ENCODE measurements around the gene ICA1.

The ICA1 gene

DNA sequence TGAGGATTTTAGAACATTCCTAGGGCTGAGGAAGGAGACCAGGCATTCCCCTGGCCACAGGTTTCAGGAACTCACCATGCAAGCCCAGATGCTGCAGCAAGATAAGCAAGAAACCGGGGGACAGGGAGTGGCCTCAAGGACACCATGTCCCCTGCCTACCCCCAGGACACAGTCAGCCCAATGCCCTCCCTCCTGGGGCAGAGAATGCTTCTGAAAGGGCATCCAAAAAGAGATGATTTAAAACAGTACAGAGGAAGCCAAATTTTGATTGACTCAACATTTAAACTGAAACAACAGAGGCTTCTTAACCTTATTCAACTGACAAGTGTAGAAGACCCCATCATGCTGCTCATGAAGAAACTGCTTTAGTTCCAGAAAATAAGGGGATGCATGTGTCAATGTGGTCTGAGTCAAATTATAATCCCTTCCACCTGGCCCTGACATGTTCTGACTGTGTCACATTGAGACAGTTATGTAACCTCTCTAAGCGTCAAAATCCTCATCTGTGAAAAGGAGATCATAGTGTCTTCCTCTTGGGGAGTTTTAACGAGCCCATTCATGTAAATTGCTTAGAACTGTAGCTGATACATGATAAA, 60.0 kb downstream of the ICA1 start:
- DNase-seq (ENCODE audit: low spot score), result no peak
- FAIRE-seq, result no peak

DNA sequence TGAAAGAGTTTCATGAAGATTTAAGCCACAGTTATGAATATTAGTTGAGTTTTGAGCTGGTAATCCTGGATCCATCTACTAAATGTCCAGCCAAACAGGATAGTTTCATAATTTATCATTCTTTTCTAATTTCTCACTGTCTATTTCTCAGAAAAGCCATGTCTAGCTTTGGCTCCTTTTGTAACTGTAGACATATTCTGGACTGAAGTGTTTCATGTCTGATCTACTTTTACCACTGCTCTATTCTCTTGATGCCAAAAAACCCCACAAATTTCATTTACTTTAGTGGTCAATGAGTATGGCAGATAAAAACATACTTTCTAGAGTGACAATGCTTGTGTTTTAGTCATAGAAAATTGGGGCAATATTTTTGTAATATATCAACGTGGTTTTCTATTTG, 61.2 kb downstream of the ICA1 start:
- FAIRE-seq (peak; percentile 42), DNase-seq (ENCODE audit: low spot score) (no peak)

DNA sequence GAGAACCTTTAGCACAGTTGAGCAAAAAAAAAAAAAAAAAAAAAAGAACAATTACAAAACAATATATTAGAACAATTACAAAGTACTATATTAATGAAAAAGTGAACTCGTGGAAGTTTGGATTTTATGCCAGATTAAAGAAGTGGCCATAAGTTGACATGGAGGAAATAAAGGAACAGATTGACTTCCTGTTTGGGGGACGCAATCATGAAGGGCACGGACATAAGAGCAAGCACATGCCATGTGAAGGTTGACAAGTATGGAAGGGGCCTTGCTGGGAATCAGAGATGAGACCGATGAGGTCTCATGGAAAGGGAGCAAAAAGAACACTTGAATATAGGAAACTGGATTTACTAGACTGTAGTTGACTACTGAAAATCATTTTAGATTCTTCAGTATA, 61.7 kb downstream of the ICA1 start:
- DNase-seq (ENCODE audit: low spot score) (no peak), FAIRE-seq (no peak)

DNA sequence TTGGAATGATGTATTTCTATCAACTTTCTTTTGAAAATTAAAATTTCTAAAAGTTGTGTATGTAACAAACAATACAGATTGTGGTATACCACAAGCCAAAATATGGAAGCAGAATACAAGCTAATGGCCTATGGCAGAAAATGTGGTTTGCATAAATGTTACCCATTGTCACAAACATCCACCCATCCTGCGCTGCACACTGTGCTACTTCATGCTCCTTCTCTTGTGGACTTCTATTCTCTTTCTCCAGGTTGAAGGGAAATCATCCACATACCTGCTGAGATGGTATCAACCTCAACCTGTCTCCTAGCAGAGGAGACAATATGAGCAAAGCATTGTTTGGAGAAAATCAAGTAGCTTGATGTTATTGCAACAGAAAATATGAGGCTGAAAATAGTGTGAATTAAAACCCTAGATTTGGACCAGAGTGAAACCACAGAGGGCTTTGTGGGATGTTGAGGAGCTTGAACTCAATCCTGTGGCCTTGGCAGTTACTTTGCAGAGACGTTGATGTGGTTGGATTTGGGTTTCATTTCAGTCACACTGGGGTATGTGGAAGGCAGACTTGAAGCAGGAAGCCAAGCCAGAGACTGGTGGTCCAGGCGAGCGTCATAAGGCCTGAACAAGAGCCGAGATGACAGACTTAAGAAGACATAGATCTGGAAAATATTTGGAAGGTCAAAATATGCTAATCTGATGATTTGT, 63.8 kb downstream of the ICA1 start:
- FAIRE-seq (no peak), DNase-seq (ENCODE audit: low spot score) (no peak)

DNA sequence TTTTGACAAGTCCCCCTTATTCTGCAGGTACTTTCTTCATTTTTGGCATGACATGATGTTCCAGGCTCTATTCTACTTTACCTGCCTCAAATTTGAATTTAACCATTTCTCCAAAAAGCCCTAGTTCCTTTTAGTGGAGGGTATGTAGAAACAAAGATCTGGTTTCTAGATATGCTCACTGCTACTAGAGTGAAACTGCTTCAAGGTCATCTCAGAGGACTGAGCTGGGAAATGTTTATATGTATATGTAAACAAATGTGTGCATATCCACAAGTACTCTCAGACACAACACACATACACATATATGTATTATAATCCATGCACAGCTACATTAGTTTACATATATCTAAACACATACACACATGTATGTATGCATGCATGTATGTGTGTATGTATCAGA, 69.1 kb downstream of the ICA1 start:
- DNase-seq (ENCODE audit: low spot score) (no peak), FAIRE-seq (peak; percentile 63)

DNA sequence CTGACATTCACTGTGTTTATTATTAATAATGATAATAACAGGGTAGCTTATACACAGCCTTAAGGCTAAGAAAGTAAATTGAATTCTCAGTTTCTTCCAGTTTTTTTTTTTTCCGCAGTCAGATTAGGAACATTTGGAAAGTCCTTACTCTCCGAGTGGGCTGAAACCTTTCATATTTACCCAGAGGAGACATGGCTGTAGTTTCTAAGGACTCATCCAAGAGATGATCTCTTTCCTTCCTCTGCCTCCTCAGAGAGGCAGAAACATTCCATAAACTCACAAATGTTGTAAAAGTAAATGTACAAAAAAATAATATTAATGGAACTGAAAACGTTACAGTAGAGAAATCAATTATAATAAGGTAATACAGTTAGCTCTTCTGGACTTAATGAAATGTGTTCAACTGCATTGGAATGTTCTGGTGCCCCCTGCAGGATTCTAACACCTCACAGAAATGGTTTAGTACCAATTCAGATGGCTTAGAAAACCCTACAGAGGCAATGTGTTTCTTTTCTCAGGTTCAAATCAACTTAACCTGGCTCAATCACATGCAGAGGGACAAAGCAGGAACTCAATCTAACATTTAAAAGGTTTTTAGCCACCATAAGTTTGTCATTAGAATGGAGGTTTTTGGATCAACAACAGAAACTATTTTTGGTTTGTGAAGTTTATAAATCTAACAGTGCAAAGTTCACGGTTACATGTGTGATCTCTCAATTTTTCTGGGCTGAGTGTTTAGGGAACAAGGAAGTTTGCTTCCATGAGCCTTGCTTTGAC, 71.7 kb downstream of the ICA1 start:
- no peak for FAIRE-seq

DNA sequence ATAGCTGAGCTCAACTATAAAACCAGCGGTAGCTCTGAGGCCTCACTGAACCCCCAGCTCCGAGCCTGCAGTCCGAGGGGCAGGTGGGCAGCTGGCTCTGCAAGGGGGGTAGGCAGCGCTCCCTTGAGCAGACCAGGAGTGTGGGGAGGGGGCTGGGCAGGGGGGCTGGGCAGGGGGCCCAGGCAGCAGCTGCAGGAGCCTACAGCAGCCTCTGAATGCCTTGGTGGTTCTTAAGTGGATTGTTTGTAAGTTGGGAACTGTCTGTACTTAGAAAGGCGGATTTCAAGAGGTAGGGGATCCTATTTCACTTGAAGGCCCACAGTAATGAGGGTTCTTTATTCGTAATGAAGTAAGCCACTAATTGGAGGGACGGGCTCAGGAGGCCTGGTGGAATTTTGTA, 72.3 kb downstream of the ICA1 start:
- DNase-seq (ENCODE audit: low spot score) (no peak), FAIRE-seq (no peak)

More for the DNA sequence above, 71.7 kb downstream of the ICA1 start:
- peak; percentile 50 for DNase-seq (ENCODE audit: low spot score)

DNA sequence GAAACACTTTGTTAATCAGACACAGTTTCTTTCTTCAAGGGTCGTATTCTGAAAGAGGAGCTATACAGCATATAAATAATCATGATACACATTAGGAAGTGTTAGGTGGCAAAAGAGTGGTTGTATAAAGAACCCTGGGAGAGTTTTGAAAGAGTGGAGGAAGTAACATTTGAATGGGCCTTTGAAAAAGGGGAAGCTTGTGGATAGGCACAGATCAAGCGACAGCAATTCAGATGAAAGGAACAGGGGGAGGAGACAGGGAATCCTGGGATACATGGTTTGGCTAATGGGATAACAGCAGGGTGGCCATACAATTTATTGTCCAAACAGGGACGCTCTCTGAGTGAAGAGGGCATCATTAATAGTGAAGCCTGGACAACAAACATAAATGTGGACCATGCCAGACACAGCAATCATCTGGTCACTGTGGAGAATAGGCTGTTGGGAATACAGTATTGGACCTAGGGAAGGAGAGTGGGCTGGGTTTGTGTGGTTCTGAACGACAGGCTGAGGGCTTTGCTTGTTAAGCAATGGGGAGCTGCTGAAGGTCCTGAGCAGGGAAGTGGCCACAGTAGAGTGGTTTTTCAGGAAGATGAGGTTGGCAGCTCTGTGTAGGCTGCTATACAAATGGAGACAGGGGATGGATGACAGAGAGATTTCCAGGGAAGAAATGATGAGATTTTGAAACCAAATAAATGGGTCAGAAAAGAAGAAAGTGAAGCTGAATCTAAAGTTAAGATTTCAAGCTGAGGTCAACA, 75.9 kb downstream of the ICA1 start:
- DNase-seq (ENCODE audit: low spot score), result no peak
- peak; percentile 86 for FAIRE-seq

DNA sequence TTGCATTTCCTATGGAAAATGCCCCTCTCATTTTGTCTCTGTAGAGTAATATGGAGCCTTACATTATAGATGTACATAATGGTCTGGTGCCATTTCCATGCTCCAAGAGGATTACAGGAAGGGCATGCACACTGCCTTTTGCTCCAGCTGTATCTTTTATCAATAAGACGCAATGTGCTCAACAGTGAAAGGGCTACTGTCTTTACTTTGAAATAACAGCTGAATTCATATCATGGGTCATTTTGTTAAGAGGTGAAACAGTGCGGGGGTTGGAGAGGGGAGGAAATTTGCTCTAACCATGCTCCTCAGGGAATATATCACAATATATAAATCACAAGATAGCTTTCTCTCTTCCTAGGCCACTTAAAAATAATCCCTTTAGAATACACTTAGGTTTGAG, 77.7 kb downstream of the ICA1 start:
- no peak for DNase-seq (ENCODE audit: low spot score)
- no peak for FAIRE-seq

DNA sequence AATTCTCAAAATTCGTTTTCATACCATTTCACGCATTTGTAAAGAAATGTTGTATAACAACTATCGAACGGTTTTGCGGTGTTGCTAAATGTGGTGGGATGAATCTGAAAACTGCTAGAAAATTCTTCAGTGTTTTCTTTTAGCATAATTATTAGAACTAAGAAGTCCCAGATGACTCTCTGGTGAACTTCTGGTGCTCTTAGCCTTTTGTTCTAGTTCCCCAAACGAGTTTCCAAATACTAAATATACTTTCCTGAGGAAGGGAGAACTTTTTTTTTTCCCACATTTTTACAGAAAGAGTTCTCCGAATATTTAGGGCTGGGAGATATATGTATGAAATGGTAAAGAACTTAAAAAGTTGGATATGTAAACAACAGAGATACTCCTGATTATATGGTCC, 82.5 kb downstream of the ICA1 start:
- FAIRE-seq (no peak), DNase-seq (ENCODE audit: low spot score) (no peak)

DNA sequence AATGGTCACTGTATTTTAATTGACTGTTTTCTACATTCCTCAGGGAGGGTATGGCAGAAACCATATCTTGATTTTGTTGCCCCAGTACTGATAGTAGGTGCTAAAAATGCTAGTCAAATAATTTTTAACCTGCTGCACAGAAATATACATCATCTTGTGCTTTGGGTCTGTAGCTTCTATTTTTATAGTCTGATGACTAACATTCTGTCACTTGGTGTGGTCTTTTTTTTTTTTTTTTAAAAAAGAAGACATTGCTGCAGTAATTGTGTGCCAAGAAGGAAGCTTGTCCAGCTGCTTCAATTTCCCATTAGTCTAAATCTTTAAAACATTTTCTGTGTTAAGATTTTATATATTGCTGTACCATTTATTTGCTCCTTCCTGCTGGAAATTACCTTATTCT, 83.6 kb downstream of the ICA1 start:
- FAIRE-seq, result no peak
- DNase-seq (ENCODE audit: low spot score), result no peak

DNA sequence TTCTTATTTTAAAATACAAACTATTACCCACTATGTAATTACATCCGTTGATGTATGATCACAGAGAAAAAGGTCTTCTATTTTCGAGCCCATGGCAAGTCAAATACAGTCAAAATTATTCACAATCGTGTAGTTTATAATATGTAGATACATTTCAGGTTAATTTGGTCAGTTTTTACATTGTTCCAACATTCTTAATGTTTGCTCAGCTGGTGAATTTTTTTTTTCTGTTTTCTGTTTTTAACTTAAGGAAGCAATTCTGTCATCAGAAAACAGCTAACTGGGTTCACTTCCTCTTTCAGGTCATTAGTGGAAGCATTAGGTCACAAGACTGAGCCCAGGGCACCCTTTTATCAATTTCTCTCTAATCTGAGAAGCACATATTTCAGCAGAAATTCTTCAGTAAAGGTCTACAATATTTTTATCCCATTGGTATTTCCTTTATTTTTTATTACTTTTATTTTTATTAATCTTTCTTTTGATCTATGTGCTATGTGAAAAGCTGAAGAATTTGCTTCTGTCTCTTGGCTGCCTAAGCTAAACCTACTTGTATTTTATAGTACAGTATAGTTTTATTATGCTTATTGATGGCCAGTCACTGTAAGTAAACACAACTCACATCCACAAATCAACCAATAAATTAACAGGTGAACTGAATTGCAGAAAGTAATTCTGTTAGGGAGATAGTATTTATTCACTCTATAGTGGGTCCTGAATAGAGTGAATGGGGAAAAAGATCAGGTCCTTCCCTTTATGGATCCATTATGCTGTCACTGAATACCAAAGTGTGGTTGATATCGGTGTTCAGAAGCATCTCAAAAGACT, 84.6 kb downstream of the ICA1 start:
- no peak for DNase-seq (ENCODE audit: low spot score)
- FAIRE-seq, result peak; percentile 17

DNA sequence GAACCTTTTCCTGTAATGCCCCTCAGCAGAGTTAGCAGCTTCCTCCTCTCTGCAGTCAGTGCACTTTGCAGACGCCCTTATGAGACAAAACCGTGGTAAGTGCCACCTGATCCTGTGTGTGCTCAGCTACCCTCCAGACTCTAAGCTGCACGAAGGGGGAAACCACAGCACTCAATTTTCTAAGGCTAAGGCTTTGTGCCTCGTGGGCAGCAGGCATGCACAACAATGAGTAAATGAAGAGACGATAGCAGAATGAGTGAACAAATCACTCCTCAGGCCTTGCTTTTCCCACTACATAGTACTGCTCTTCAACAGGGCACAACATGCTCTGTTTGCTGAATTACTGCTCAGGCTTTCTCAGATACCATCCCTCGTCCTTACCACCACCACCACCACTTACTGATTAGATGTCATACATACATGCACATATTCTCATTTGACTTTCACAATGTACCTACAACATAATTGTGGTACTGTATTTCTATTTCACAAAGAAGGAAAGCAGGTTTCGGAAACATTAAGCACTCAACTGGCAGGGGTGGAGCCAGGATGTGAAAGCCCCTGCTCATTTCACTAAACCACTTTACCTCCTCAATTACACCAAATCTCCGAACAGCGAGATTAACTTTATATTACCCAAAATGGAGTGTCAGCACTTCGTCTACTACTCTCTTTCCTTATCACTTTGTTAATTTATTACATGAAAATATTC, 85.4 kb downstream of the ICA1 start:
- DNase-seq (ENCODE audit: low spot score) (no peak), FAIRE-seq (peak; percentile 37)

DNA sequence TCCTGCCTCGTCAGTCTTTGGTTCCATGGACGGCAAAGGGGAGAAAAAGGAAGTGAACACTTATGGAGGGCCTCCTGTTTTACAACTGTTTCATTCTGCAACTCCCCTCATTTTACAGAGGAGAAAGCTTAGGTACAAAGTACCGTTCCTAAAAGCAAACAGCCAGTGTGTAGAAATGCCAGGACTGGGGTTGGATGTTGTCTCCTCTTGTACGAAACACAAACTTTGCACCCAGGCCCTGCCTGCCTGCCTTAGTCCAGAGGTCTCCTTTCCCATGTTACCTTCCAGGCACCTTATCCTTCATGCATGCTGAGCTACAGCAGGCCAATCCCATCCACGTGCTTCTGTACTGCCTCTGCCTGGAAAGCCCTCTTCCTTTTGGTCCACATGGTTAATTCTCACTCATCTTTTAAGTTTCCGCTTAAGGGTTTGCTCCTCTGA, 86.0 kb downstream of the ICA1 start:
- DNase-seq (ENCODE audit: low spot score), result no peak
- FAIRE-seq, result peak; percentile 55

DNA sequence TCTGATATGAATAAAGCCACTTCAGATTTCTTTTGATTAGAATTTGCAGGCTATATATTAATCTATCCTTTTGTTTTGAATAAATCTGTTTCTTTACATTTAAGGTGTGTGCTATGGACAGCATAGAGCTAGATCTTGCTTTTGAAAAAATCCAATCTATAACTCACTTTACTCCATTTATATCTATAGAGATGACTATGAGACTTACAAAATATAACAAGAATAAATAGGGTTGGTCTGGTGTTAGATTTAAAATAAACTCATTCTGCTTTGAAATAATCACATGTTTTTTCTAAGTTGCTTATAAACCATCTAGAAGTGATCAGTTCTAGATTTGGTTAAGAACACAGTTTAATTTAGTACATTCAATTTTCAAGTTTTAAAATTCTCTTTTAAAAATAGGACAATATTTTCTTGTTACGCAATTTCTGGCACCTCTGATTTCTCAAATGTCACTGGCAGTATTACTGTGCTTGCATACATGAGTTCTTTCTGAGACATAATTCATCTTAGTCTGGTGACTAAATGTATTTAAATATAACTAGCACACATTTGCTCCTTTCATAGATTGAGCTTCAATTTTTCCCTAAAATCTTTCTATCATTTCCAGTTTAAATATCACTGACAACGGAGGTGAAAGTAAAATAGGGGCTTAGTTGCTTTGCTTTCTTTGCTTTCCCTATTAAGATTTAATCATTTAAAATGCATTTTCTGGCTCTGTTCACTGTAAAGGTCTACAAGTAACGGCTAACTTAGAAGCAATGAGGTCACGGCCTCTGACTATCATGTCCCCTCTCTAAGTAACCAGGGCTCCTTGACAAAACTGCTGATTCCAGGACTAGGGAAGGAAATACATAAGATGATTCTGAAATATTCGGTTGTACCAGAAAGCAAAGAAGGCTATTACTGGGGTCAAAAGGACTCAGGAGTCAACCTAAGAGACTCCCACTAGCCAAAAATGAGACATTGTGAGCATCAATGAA, 89.3 kb downstream of the ICA1 start:
- no peak for DNase-seq (ENCODE audit: low spot score)
- no peak for FAIRE-seq

DNA sequence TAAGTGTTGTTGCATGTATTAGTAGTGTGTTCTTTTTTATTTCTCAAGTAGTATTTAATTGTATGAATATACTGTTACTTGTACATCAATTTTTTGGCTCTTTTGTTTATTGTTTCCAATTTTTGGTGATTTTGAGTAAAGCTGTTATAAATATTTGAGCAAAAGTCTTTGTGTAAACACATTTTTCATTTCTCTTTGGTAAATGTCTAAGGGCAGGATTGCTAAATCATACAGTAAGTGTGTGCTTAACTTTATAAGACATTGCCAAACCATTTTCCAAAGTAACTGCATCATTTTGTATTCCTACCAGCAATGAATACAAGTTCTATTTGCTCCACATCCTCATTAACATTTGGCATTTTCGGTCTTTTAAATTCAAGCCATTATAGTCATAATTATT, 92.8 kb downstream of the ICA1 start:
- FAIRE-seq, result no peak

DNA sequence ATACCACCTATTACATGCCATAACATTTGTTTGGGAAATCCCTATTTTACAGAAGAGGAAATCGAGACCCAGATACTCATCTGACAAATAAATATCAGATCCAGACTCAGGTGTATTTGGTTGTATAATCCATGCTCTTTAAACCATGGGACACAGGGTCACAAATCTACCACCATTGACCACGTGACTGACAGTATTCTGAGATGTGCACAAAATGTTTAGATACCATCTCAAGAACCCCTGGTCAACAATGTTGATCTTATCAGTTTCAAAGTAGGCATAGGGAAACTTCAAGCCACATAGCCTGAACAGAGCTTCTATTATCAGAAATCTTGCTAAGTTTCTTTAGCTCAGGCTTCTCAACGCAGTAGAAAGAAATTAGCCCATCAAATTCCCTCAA, 93.6 kb downstream of the ICA1 start:
- FAIRE-seq, result no peak
- DNase-seq (ENCODE audit: low spot score), result no peak

More for the DNA sequence above, 92.8 kb downstream of the ICA1 start:
- no peak for DNase-seq (ENCODE audit: low spot score)

DNA sequence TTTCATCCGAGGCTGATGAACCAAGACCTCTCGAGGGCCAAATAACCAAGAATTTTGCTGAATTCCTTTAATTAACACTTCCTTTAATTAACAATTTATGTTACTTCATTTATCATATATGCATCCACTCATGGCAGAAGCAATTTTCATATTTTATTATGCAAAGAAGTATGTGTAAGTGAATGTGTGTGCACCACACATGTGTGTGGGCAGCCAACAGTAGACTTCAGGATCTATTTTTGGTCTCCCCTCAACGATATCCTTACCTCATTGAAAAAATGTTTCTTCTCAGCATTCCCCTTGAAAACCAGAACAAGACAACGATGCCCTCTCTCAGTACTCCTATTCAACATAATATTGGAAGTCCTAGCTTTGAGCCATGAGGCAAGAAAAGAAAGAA, 96.8 kb downstream of the ICA1 start:
- no peak for DNase-seq (ENCODE audit: low spot score)
- no peak for FAIRE-seq

DNA sequence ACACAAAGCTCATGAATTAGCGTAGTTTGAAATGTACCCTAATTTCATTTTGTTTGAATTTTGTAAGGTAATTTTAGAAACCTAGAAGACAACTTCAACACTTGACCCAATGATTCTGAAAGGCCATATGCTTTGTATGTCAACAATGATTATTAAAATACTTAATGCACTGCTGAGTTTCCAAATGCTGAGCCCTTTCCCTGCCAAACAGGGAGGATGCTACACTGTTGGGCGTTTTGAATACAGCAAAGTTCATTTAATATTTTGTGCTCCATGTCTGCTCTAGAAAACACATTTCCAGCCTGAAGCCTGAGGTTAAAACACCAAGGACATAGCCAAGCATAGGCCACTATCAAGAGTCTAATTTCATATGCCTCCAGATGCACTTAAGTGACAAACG, 99.8 kb downstream of the ICA1 start:
- no peak for FAIRE-seq
- no peak for DNase-seq (ENCODE audit: low spot score)
